GM18499 (cell line): ENCODE data around the gene PMM2.
"Not testable (repeated sequence)": the region's sequence is repeated elsewhere in the genome, so short reads cannot be mapped to it uniquely, and the experiment has no call there.

Experiments
- ATAC-seq: cut with Tn5 transposase; IDR thresholded peaks from one replicate; pipeline ENCODE4 v1.9.1; 2021; ENCODE audit warnings: moderate number of reproducible peaks; ENCODE audit not compliant: insufficient read depth, unreplicated experiment

Gene PMM2

GRCh38 chr16:8777217-8777616 is 20.4 kb upstream of the PMM2 start:
- ATAC-seq: no peak

- ATAC-seq: no peak
Measured at GRCh38 chr16:8781797-8782196, 15.8 kb upstream of the PMM2 start.

- no peak for ATAC-seq
Measured at GRCh38 chr16:8782673-8783072, 15.0 kb upstream of the PMM2 start.

GRCh38 chr16:8785408-8785807 is 12.2 kb upstream of the PMM2 start:
- ATAC-seq: no peak

- ATAC-seq: not testable (repeated sequence)
Measured at GRCh38 chr16:8786316-8786715, 11.3 kb upstream of the PMM2 start.

- no peak for ATAC-seq
Measured at GRCh38 chr16:8788578-8789172, 9.0 kb upstream of the PMM2 start.

- no peak for ATAC-seq
Measured at GRCh38 chr16:8795091-8795490, 2.5 kb upstream of the PMM2 start.

GRCh38 chr16:8795818-8796217 is 1.8 kb upstream of the PMM2 start:
- no peak for ATAC-seq

GRCh38 chr16:8796469-8797363 is 923 bp upstream of the PMM2 start:
- no peak for ATAC-seq

GRCh38 chr16:8798174-8798527 is 512 bp downstream of the PMM2 start:
- ATAC-seq: no peak

- ATAC-seq: no peak
Measured at GRCh38 chr16:8798535-8799157, 1.0 kb downstream of the PMM2 start.

- ATAC-seq: no peak
Measured at GRCh38 chr16:8801701-8802100, 4.1 kb downstream of the PMM2 start.

GRCh38 chr16:8803733-8804132 is 6.1 kb downstream of the PMM2 start:
- not testable (repeated sequence) for ATAC-seq

GRCh38 chr16:8804313-8804712 is 6.7 kb downstream of the PMM2 start:
- ATAC-seq: no peak

GRCh38 chr16:8806272-8806983 is 8.8 kb downstream of the PMM2 start:
- ATAC-seq: no peak

- no peak for ATAC-seq
Measured at GRCh38 chr16:8807189-8807588, 9.6 kb downstream of the PMM2 start.

GRCh38 chr16:8808009-8808408 is 10.4 kb downstream of the PMM2 start:
- ATAC-seq: no peak

GRCh38 chr16:8808613-8809353 is 11.1 kb downstream of the PMM2 start:
- no peak for ATAC-seq

- ATAC-seq: no peak
Measured at GRCh38 chr16:8812162-8812843, 14.7 kb downstream of the PMM2 start.
